B cell (primary cell): Measurements from ENCODE around the gene NOXA1.

Experiments
- CTCF ChIP-seq: fragments of 200-600 bp; IDR thresholded peaks from one replicate; pipeline ENCODE4 v1.8.0; 2022; ENCODE audit warnings: antibody characterized with exemption, mild to moderate bottlenecking
- EZH2 ChIP-seq: IDR thresholded peaks from 2 replicates; pipeline ENCODE4 v1.6.1; 2012; ENCODE audit warnings: borderline replicate concordance, low read depth, mild to moderate bottlenecking, moderate library complexity, low read length; ENCODE audit not compliant: insufficient read depth, poor library complexity, severe bottlenecking

- TF ChIP-seq CTCF = peak; percentile 70
- TF ChIP-seq EZH2 = no peak
These were observed 16.2 kb upstream of the NOXA1 start for GRCh38 chr9:137406876-137407589.
